Fibroblast of the aortic adventitia (primary cell): ENCODE results near the gene FKBP5. TPM values are rescaled to one million over a fixed set of nuclear protein-coding genes. Genes with fewer than 3 reads are reported as not detected.

Source experiments
- DNase-seq: peaks from one replicate; pipeline ENCODE4 v3.0.0-alpha.2; 2010; ENCODE audit warnings: low read depth
- H3K4me3 ChIP-seq: 2 replicates; pipeline ENCODE4 v1.5.1; 2011; ENCODE audit warnings: low read depth, mild to moderate bottlenecking, control low read depth, low read length, moderate library complexity
- total RNA-seq: library from RNA; depleted of rRNA; stranded (reverse); fragments of >200 nt; gene quantifications from 2 replicates; pipeline ENCODE4 v1.2.3, GENCODE V29; 2012; ENCODE audit warnings: low replicate concordance
- TF ChIP-seq, protein P1 (sequence below): IDR thresholded peaks from 2 replicates; pipeline ENCODE4 v1.5.1; 2011; ENCODE audit warnings: mild to moderate bottlenecking, low read length, control low read depth, inconsistent platforms; ENCODE audit not compliant: insufficient read depth

FKBP5 gene
- total RNA-seq, 1 donor: 5.3 TPM

DNA sequence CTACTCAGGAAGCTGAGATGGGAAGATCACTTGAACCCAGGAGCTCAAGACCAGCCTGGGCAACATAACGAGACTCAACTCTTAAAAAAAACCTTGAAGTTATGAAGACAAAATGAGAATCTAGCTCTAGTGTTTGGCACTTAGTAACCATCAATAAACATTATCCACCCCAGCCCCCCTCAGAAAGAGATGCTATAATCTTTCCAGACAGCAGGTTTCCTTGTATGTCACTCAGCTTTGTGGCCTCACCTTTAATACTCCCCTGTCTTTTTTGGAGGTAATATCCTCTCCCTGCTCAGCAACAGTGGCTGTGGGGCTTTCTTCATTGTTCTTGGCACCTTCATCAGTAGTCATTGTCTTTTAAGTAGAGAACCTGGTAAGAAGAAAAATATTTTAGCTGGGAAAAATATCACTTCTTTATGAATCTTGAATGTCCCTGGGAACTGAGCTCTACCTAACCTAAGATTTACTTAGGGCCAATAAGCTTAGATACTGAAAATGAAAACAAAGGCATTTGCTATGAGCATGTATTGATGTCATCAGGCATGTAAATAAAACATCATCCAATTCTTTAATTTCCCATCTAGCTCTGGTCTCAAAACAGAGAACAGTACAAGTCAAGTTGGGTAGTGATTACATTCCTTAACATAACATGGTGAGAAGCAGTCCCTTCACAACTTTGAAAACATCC, 46.1 kb downstream of the FKBP5 start:
- H3K4me3 ChIP-seq: no peak overlapping the region
- TF ChIP-seq, protein P1, sequence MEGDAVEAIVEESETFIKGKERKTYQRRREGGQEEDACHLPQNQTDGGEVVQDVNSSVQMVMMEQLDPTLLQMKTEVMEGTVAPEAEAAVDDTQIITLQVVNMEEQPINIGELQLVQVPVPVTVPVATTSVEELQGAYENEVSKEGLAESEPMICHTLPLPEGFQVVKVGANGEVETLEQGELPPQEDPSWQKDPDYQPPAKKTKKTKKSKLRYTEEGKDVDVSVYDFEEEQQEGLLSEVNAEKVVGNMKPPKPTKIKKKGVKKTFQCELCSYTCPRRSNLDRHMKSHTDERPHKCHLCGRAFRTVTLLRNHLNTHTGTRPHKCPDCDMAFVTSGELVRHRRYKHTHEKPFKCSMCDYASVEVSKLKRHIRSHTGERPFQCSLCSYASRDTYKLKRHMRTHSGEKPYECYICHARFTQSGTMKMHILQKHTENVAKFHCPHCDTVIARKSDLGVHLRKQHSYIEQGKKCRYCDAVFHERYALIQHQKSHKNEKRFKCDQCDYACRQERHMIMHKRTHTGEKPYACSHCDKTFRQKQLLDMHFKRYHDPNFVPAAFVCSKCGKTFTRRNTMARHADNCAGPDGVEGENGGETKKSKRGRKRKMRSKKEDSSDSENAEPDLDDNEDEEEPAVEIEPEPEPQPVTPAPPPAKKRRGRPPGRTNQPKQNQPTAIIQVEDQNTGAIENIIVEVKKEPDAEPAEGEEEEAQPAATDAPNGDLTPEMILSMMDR: no peak
- no peak for DNase-seq

DNA sequence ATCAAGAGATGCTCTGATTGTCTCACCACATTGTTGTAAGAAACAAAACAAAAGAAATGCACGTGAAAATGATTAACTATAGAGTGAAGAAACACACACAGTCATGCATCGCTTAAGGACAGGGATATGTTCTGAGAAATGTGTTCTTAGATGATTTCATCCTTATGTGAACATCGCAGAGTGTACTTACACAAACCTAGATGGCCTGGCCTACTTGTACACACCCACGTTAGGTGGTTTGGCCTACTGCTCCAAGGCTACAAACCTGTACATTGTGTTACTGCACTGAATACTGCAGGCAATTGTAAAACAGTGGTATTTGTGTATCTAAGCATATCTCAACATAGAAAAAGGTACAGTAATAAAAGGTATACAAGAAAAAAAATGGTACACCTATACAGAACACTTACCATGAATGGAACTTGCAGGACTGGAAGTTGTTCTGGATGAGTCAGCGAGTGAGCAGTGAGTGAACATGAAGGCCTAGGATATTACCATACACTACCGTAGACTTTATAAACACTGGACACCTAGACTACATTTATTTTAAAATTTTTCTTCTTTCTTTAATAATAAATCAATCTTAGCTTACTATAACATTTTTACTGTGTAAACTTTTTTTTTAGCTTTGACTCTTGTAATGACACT, 48.6 kb downstream of the FKBP5 start:
- no peak overlapping the region for H3K4me3 ChIP-seq
- TF ChIP-seq, protein P1: no peak
- DNase-seq: no peak

- TF ChIP-seq, protein P1: no peak
- no peak for DNase-seq
- H3K4me3 ChIP-seq: no peak overlapping the region
These were observed 50.0 kb downstream of the FKBP5 start for GRCh38 chr6:35638679-35639078.

- DNase-seq: no peak
- TF ChIP-seq, protein P1: no peak
- H3K4me3 ChIP-seq: no peak overlapping the region
These were observed 50.8 kb downstream of the FKBP5 start for GRCh38 chr6:35637911-35638310.

GRCh38 chr6:35635601-35636597, 52.8 kb downstream of the FKBP5 start:
- TF ChIP-seq, protein P1: no peak
- no peak for DNase-seq
- H3K4me3 ChIP-seq: no peak overlapping the region

DNA sequence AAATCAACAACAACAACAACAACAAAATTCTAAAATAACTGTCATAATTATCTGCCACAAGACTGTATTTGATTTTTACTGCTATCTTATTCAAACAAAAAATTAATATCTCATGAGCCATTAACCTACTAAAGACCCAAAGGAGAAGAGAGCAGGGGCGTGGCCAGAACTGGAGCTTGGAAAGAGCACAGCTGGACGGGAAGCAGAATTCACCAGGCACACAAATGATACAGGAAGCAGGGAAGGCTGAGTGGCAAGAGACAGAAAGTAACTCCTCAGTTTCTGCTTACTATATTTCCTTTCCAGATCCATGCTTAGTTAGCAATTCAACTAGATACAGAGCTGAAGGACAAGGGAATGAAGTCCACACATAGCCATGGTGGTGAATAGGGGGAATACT, 54.4 kb downstream of the FKBP5 start:
- peak; percentile 32 for DNase-seq
- TF ChIP-seq, protein P1: no peak
- H3K4me3 ChIP-seq: no peak overlapping the region
